CD14-positive monocyte (primary cell): Measurements from ENCODE around the gene PARP11. TPM values are rescaled to one million over a fixed set of nuclear protein-coding genes. Genes with fewer than 3 reads are reported as not detected.

Experiments
- DNase-seq, 3 donors: peaks; one replicate each; pipeline ENCODE4 v3.0.0-alpha.2; 2011 to 2022
- H2AFZ ChIP-seq: 2 replicates; pipeline ENCODE4 v1.6.0; 2012; ENCODE audit warnings: mild to moderate bottlenecking, low read depth, low read length, inconsistent platforms; ENCODE audit not compliant: insufficient read depth, poor library complexity, severe bottlenecking
- H3K27ac ChIP-seq, 2 donors: 1 replicate in 1 of 2; 2 replicates in 1 of 2; pipeline ENCODE4 v1.5.1; 2012 to 2013; ENCODE audit warnings: low read length in 2 of 2, control low read depth in 1 of 2, inconsistent platforms in 1 of 2, low read depth in 1 of 2, mild to moderate bottlenecking in 1 of 2
- H3K27me3 ChIP-seq, 2 donors: one replicate each; pipeline versions ENCODE4 v1.6.0 to v1.6.1; 2011 to 2013; ENCODE audit warnings: low read length in 2 of 2; ENCODE audit not compliant: control insufficient read depth in 2 of 2, insufficient read depth in 2 of 2
- H3K36me3 ChIP-seq, 2 donors: replicated peaks in 1 of 2; 1 replicate in 1 of 2; 2 replicates in 1 of 2; pipeline versions ENCODE4 v1.5.1 to v1.6.1; 2012 to 2013; ENCODE audit warnings: low read length in 2 of 2, control low read depth in 1 of 2, inconsistent platforms in 1 of 2, mild to moderate bottlenecking in 1 of 2; ENCODE audit not compliant: insufficient read depth in 2 of 2, control insufficient read depth in 1 of 2
- H3K4me1 ChIP-seq, 2 donors: 1 replicate in 1 of 2; 2 replicates in 1 of 2; pipeline versions ENCODE4 v1.5.1 to v1.6.1; 2012 to 2013; ENCODE audit warnings: low read length in 2 of 2, control low read depth in 1 of 2, inconsistent platforms in 1 of 2, mild to moderate bottlenecking in 1 of 2, moderate library complexity in 1 of 2; ENCODE audit not compliant: insufficient read depth in 2 of 2, control insufficient read depth in 1 of 2
- H3K4me2 ChIP-seq: replicated peaks from 2 replicates; pipeline ENCODE3; 2012; ENCODE audit warnings: low read length, moderate library complexity, mild to moderate bottlenecking; ENCODE audit not compliant: poor library complexity, severe bottlenecking; ENCODE audit errors: extremely low read depth
- H3K4me3 ChIP-seq, 3 experiments: fragments of 200-600 bp in 1 of 3; sonication (generic) in 1 of 3; replicated peaks in 1 of 3; 1 replicate in 2 of 3; 2 replicates in 1 of 3; pipeline ENCODE4 v1.5.1; 2011 to 2013; ENCODE audit warnings: low read length in 3 of 3, mild to moderate bottlenecking in 3 of 3, control low read depth in 2 of 3, low read depth in 2 of 3, inconsistent platforms in 1 of 3, moderate library complexity in 1 of 3
- H3K79me2 ChIP-seq: 2 replicates; pipeline ENCODE4 v1.6.0; 2012; ENCODE audit warnings: mild to moderate bottlenecking, control low read depth, inconsistent platforms, low read length, moderate library complexity; ENCODE audit not compliant: insufficient read depth
- H3K9ac ChIP-seq: 2 replicates; pipeline ENCODE4 v1.6.0; 2017; ENCODE audit warnings: low read length, mild to moderate bottlenecking; ENCODE audit not compliant: insufficient read depth, poor library complexity, severe bottlenecking
- H3K9me3 ChIP-seq, 2 donors: replicated peaks in 1 of 2; 1 replicate in 1 of 2; 2 replicates in 1 of 2; pipeline versions ENCODE4 v1.5.1 to v1.6.1; 2012 to 2013; ENCODE audit warnings: low read length in 2 of 2, control low read depth in 1 of 2; ENCODE audit not compliant: control insufficient read depth in 1 of 2, insufficient read depth in 1 of 2
- H4K20me1 ChIP-seq: 2 replicates; pipeline ENCODE4 v1.6.0; 2012; ENCODE audit warnings: mild to moderate bottlenecking, low read length, control low read depth, moderate library complexity; ENCODE audit not compliant: insufficient read depth
- H3K27ac Mint-ChIP-seq, 7 donors: one replicate each; pipeline ENCODE4 v1.8.0; 2020; ENCODE audit warnings: mild to moderate bottlenecking in 7 of 7, mixed read lengths in 7 of 7, moderate library complexity in 6 of 7, inconsistent platforms in 2 of 7
- H3K27me3 Mint-ChIP-seq, 3 donors: one replicate each; pipeline ENCODE4 v1.8.0; 2021 to 2022; ENCODE audit warnings: low read depth in 3 of 3, mild to moderate bottlenecking in 3 of 3, mixed read lengths in 3 of 3, moderate library complexity in 3 of 3, inconsistent platforms in 1 of 3
- H3K36me3 Mint-ChIP-seq, 2 donors: one replicate each; pipeline ENCODE4 v1.8.0; 2020; ENCODE audit warnings: mixed read lengths in 2 of 2, inconsistent platforms in 1 of 2, mild to moderate bottlenecking in 1 of 2
- H3K4me1 Mint-ChIP-seq: one replicate; pipeline ENCODE4 v1.8.0; 2020; ENCODE audit warnings: mild to moderate bottlenecking, mixed read lengths
- H3K4me3 Mint-ChIP-seq, 2 donors: one replicate each; pipeline ENCODE4 v1.8.0; 2020; ENCODE audit warnings: mild to moderate bottlenecking in 2 of 2, mixed read lengths in 2 of 2, moderate library complexity in 1 of 2
- H3K9me3 Mint-ChIP-seq, 7 donors: one replicate each; pipeline ENCODE4 v1.8.0; 2020 to 2022; ENCODE audit warnings: mixed read lengths in 7 of 7, mild to moderate bottlenecking in 6 of 7, moderate library complexity in 6 of 7, inconsistent platforms in 2 of 7
- CTCF ChIP-seq: fragments of 200-600 bp; IDR thresholded peaks from one replicate; pipeline ENCODE4 v1.8.0; 2022; ENCODE audit warnings: antibody characterized with exemption, mild to moderate bottlenecking
- WGBS: methylation state at CpG from one replicate; pipeline ENCODE4 v1.1.5; 2013; ENCODE audit warnings: missing lambda C conversion rate; ENCODE audit not compliant: insufficient coverage; 5-methylcytosine and 5-hydroxymethylcytosine counted together
- intact Hi-C, 2 donors: fragments of 100-400 bp; cut with micrococcal nuclease; formaldehyde crosslinking; loops; one replicate each; pipeline versions ENCODE4 v1.15.0 to v1.15.1; 2023
- polyA minus RNA-seq: library from RNA; depleted of rRNA, polyadenylated mRNA; stranded (reverse); fragments of >200 nt; gene quantifications from 2 replicates; pipeline ENCODE4 v1.2.3, GENCODE V29; 2012
- polyA plus RNA-seq, 3 donors: library from polyadenylated mRNA; depleted of rRNA in 1 of 3; unstranded in 2 of 3; stranded (reverse) in 1 of 3; fragments of 300-500 nt in 2 of 3; fragments of >200 nt in 1 of 3; fragmentation: Illumina TruSeq in 2 of 3; gene quantifications; 1 replicate in 2 of 3; 2 replicates in 1 of 3; pipeline ENCODE4 v1.2.3, GENCODE V29; 2012 to 2021
- total RNA-seq, 12 experiments: library from RNA in 1 of 12; stranded (reverse) in 1 of 12; fragments of 120-200 nt in 1 of 12; gene quantifications; one replicate each; pipeline ENCODE4 v1.2.4 and lab custom pipeline; 2013 to 2026; ENCODE audit warnings: mixed read lengths in 6 of 12, inconsistent platforms in 1 of 12

The PARP11 gene
- 13.6 TPM for total RNA-seq (2013)
- polyA plus RNA-seq (1 to 10 TPM; 3.2 to 6.2 (median 5.4) TPM), polyA minus RNA-seq (4.2 and 4.3 TPM in 2 replicates), total RNA-seq (lab: John Stamatoyannopoulos, UW) (9.6 to 20.6 (median 14.0) reads per million in 11 experiments)

- peaks cover 0 to 3% (median 0%) of the 10 kb centered on the region in 7 donors for H3K9me3 Mint-ChIP-seq
- H4K20me1 ChIP-seq = no peaks in the 10 kb centered on the region
- H3K27ac Mint-ChIP-seq = peak within 1 kb of the TSS; percentile 92 to 98 (median 97)
- peaks cover 37% of the 10 kb centered on the region for H3K4me1 Mint-ChIP-seq
- no peaks in the 10 kb centered on the region for H3K36me3 ChIP-seq
- H3K9me3 ChIP-seq = no peaks in the 10 kb centered on the region
- intact Hi-C loops = loop anchor here (2.0 to 10.0 kb wide), 3 partner anchors 344 to 662 kb away; partner anchors contain the start of genes RAD51AP1 (in 2 of the 2) and CCND2 (in 1 of the 2)
- H3K27me3 ChIP-seq = no peaks in the 10 kb centered on the region
- peaks cover 27 to 41% of the 10 kb centered on the region in 2 donors for H3K4me1 ChIP-seq
- peak within 1 kb of the TSS; percentile 97 to 98 for H3K27ac ChIP-seq
- H3K4me3 Mint-ChIP-seq = peak within 1 kb of the TSS; percentile 86 to 96
- H3K4me3 ChIP-seq = peak within 1 kb of the TSS; percentile 75 to 97 (median 97)
- no peak for TF ChIP-seq CTCF
- peaks cover 4 to 5% of the 10 kb centered on the region in 2 donors for H3K36me3 Mint-ChIP-seq
- H3K4me2 ChIP-seq = peak within 1 kb of the TSS; percentile 95
- H2AFZ ChIP-seq = peak within 1 kb of the TSS; percentile 95
- WGBS = 0% methylated on average over 9 of the region's 55 CpGs
- DNase-seq = peak; percentile 92 to 93 (median 92)
- peaks cover 49% of the 10 kb centered on the region for H3K79me2 ChIP-seq
- peak within 1 kb of the TSS; percentile 86 for H3K9ac ChIP-seq
- H3K27me3 Mint-ChIP-seq = peaks cover 0 to 6% (median 0%) of the 10 kb centered on the region in 3 donors
These were observed at the start of gene PARP11 for GRCh38 chr12:3872800-3873636. TSS of gene PARP11 (minus strand) at chr12:3873399. CDS start at chr12:3873229, 170 bp downstream.

- no peak for TF ChIP-seq CTCF
- Histone ChIP-seq H3K9ac (no peak overlapping the region), H4K20me1 (no peaks in the 10 kb centered on the region), H3K9me3 (no peaks in the 10 kb centered on the region), H2AFZ (no peak overlapping the region), H3K27me3 (no peaks in the 10 kb centered on the region), H3K27ac (no peak overlapping the region), H3K4me1 (no peaks in the 10 kb centered on the region), H3K79me2 (no peaks in the 10 kb centered on the region), H3K36me3 (no peaks in the 10 kb centered on the region), H3K4me2 (no peak overlapping the region), H3K4me3 (no peak overlapping the region)
- intact Hi-C loops = no loop called here
- Mint-ChIP-seq H3K9me3 (no peaks in the 10 kb centered on the region), H3K36me3 (no peaks in the 10 kb centered on the region), H3K4me3 (no peak overlapping the region), H3K27me3 (peaks cover 0 to 2% (median 1%) of the 10 kb centered on the region in 3 donors), H3K27ac (no peak overlapping the region), H3K4me1 (no peaks in the 10 kb centered on the region)
- WGBS = 96% methylated on average over 4 of the region's 6 CpGs
- no peak for DNase-seq
These were observed 48.8 kb upstream of the PARP11 start for GRCh38 chr12:3922033-3922432.
